Measurements from ENCODE around the gene POLR1A. TPM values are rescaled to one million over a fixed set of nuclear protein-coding genes. Genes with fewer than 3 reads are reported as not detected.

The POLR1A gene
- total RNA-seq, 1 experiment from 2014 or later, result 29.7 TPM

- Histone ChIP-seq H3K4me3 (no peak overlapping the region), H3K9me3 (ENCODE audit: insufficient read depth, low read depth) (no peaks in the 10 kb centered on the region), H3K79me2 (ENCODE audit: low read depth) (no peaks in the 10 kb centered on the region), H3K4me2 (no peak overlapping the region), H3K27ac (no peak overlapping the region), H3K27me3 (ENCODE audit: insufficient read depth, low read depth) (no peaks in the 10 kb centered on the region), H3K9me2 (ENCODE audit: insufficient read depth) (no peaks in the 10 kb centered on the region), H3F3A (ENCODE audit: insufficient read depth, low read depth) (peaks cover 54% of the 10 kb centered on the region), H3K36me3 (ENCODE audit: low read depth) (peaks cover 43% of the 10 kb centered on the region), H2AFZ (no peak overlapping the region), H3K4me1 (replicated peaks; ENCODE audit: insufficient read depth) (no peaks in the 10 kb centered on the region), H4K20me1 (ENCODE audit: insufficient read depth) (no peaks in the 10 kb centered on the region; the same call in none of the 2 replicates)
- BruUV-seq (replicated peaks), result TSS peak; percentile 22
- intact Hi-C loops (cut with micrococcal nuclease; ENCODE audit: unreplicated experiment), result no loop called here
- POLR2A ChIA-PET (ENCODE audit: unreplicated experiment), result no interaction called here
- no peak for DNase-seq
- no peak for TF ChIP-seq CTCF (conservative IDR thresholded peaks at IDR 0.05)
- no peak for TF ChIP-seq EZH2 (IDR thresholded peaks at IDR 0.05; ENCODE audit: low read depth)
- CTCF ChIA-PET, result no interaction called here
Measured at GRCh38 chr2:86143926-86144685, 38.4 kb upstream of the POLR1A start.

- POLR2A ChIA-PET (ENCODE audit: unreplicated experiment), result no interaction called here
- TF ChIP-seq EZH2 (IDR thresholded peaks at IDR 0.05; ENCODE audit: low read depth) (no peak), CTCF (conservative IDR thresholded peaks at IDR 0.05) (no peak)
- intact Hi-C loops (cut with micrococcal nuclease; ENCODE audit: unreplicated experiment), result no loop called here
- Histone ChIP-seq H3K27ac (no peak overlapping the region), H3K9me3 (ENCODE audit: insufficient read depth, low read depth) (no peaks in the 10 kb centered on the region), H3K27me3 (ENCODE audit: insufficient read depth, low read depth) (no peaks in the 10 kb centered on the region), H3K36me3 (ENCODE audit: low read depth) (peaks cover 40% of the 10 kb centered on the region), H3K4me1 (replicated peaks; ENCODE audit: insufficient read depth) (no peaks in the 10 kb centered on the region), H3F3A (ENCODE audit: insufficient read depth, low read depth) (peaks cover 54% of the 10 kb centered on the region), H4K20me1 (ENCODE audit: insufficient read depth) (no peaks in the 10 kb centered on the region; the same call in 1 of the 2 replicates), H2AFZ (no peak overlapping the region), H3K79me2 (ENCODE audit: low read depth) (no peaks in the 10 kb centered on the region), H3K9me2 (ENCODE audit: insufficient read depth) (no peaks in the 10 kb centered on the region), H3K4me2 (no peak overlapping the region), H3K4me3 (no peak overlapping the region)
- CTCF ChIA-PET, result no interaction called here
- BruUV-seq (replicated peaks), result no TSS peak
- no peak for DNase-seq
Measured at GRCh38 chr2:86143307-86143706, 37.6 kb upstream of the POLR1A start.

- no peaks in the 10 kb centered on the region for H3K4me1 ChIP-seq (replicated peaks; ENCODE audit: insufficient read depth)
- H3K4me3 ChIP-seq, result no peak overlapping the region
- H3K79me2 ChIP-seq (ENCODE audit: low read depth), result no peaks in the 10 kb centered on the region
- peaks cover 48% of the 10 kb centered on the region for H3F3A ChIP-seq (ENCODE audit: insufficient read depth, low read depth)
- H3K9me2 ChIP-seq (ENCODE audit: insufficient read depth), result no peaks in the 10 kb centered on the region
- DNase-seq, result no peak
- no peak overlapping the region for H3K4me2 ChIP-seq
- H3K9me3 ChIP-seq (ENCODE audit: insufficient read depth, low read depth), result no peaks in the 10 kb centered on the region
- ChIA-PET CTCF (no interaction called here), POLR2A (ENCODE audit: unreplicated experiment) (no interaction called here)
- no peaks in the 10 kb centered on the region for H4K20me1 ChIP-seq (ENCODE audit: insufficient read depth)
- no TSS peak for BruUV-seq (replicated peaks)
- no peak overlapping the region for H2AFZ ChIP-seq
- H3K27me3 ChIP-seq (ENCODE audit: insufficient read depth, low read depth), result no peaks in the 10 kb centered on the region
- H3K36me3 ChIP-seq (ENCODE audit: low read depth), result peaks cover 35% of the 10 kb centered on the region
- intact Hi-C loops (cut with micrococcal nuclease; ENCODE audit: unreplicated experiment), result no loop called here
- TF ChIP-seq CTCF (conservative IDR thresholded peaks at IDR 0.05), result no peak
- no peak for TF ChIP-seq EZH2 (IDR thresholded peaks at IDR 0.05; ENCODE audit: low read depth)
- H3K27ac ChIP-seq, result no peak overlapping the region
Measured at GRCh38 chr2:86142436-86143257, 37.0 kb upstream of the POLR1A start.

Data from PC-9 (cell line).